K562 (cell line): ENCODE results near the gene CCDC184. TPM values are rescaled to one million over a fixed set of nuclear protein-coding genes. Genes with fewer than 3 reads are reported as not detected.

Source experiments
- BCOR ChIP-seq: fragments of 450-650 bp; IDR thresholded peaks from 2 replicates; pipeline ENCODE4 v1.6.1; 2016
- CEBPZ ChIP-seq: fragments of 150-350 bp; IDR thresholded peaks from 2 replicates; pipeline ENCODE4 v1.6.1; 2014; ENCODE audit warnings: low read depth, mild to moderate bottlenecking, low read length, borderline replicate concordance
- COPS2 ChIP-seq: fragments of 450-650 bp; conservative IDR thresholded peaks from 2 replicates; pipeline ENCODE4 v1.6.1; 2016; ENCODE audit warnings: mild to moderate bottlenecking, moderate library complexity
- CREB1 ChIP-seq, 2 experiments: sonication (generic) in 1 of 2; formaldehyde crosslinking in 1 of 2; IDR thresholded peaks; 2 replicates each; pipeline versions ENCODE4 v1.6.1 to v1.8.0; 2012 to 2022; ENCODE audit warnings: inconsistent platforms in 1 of 2, mild to moderate bottlenecking in 1 of 2, missing genetic modification reagents in 1 of 2, moderate library complexity in 1 of 2
- CXXC5 ChIP-seq: fragments of 250-450 bp; sonication (Bioruptor Pico); IDR thresholded peaks from 2 replicates; pipeline ENCODE4 v1.8.0; 2022; ENCODE audit warnings: inconsistent platforms, mild to moderate bottlenecking, moderate library complexity
- FOXO4 ChIP-seq: fragments of 450-650 bp; formaldehyde crosslinking; IDR thresholded peaks from 2 replicates; pipeline ENCODE4 v1.4.0; 2020; ENCODE audit warnings: mild to moderate bottlenecking, moderate library complexity
- JUN ChIP-seq, 2 experiments: sonication (generic) in 1 of 2; formaldehyde crosslinking in 1 of 2; IDR thresholded peaks; 2 replicates each; pipeline versions ENCODE4 v1.6.1 to v1.8.0; 2012 to 2022; ENCODE audit warnings: borderline replicate concordance in 2 of 2, mild to moderate bottlenecking in 2 of 2, improper control_type of control experiment in 1 of 2, low read depth in 1 of 2, low read length in 1 of 2, missing genetic modification reagents in 1 of 2
- MLX ChIP-seq, 2 experiments: fragments of 450-650 bp in 1 of 2; sonication (generic) in 1 of 2; formaldehyde crosslinking; conservative IDR thresholded peaks; 2 replicates each; pipeline versions ENCODE4 v1.4.0 to v1.8.1; 2020 to 2022; ENCODE audit warnings: mild to moderate bottlenecking in 1 of 2, missing genetic modification reagents in 1 of 2
- MTA3 ChIP-seq: fragments of 450-650 bp; formaldehyde crosslinking; IDR thresholded peaks from 2 replicates; pipeline ENCODE4 v1.6.1; 2017; ENCODE audit warnings: mild to moderate bottlenecking, borderline replicate concordance
- MXI1 ChIP-seq: IDR thresholded peaks from 2 replicates; pipeline ENCODE4 v1.6.1; 2011; ENCODE audit warnings: low read depth, mild to moderate bottlenecking, improper control_type of control experiment, low read length
- PPARD ChIP-seq: fragments of 250-450 bp; sonication (Bioruptor Pico); IDR thresholded peaks from 2 replicates; pipeline ENCODE4 v1.8.0; 2022; ENCODE audit warnings: inconsistent platforms, mild to moderate bottlenecking, moderate library complexity
- SP2 ChIP-seq: IDR thresholded peaks from 2 replicates; pipeline ENCODE4 v1.6.1; 2011; ENCODE audit warnings: mild to moderate bottlenecking, low read depth, low read length, moderate library complexity; ENCODE audit not compliant: poor library complexity, severe bottlenecking; ENCODE audit errors: extremely low read depth
- STAT5A ChIP-seq: IDR thresholded peaks from 2 replicates; pipeline ENCODE4 v1.6.1; 2012; ENCODE audit warnings: low read length, inconsistent platforms, borderline replicate concordance
- TAF1 ChIP-seq: IDR thresholded peaks from 2 replicates; pipeline ENCODE4 v1.6.1; 2011; ENCODE audit warnings: mild to moderate bottlenecking, low read length, moderate library complexity; ENCODE audit not compliant: insufficient read depth, control insufficient read depth, severe bottlenecking; ENCODE audit errors: extremely low read depth
- TCFL5 ChIP-seq: fragments of 250-450 bp; sonication (Bioruptor Pico); conservative IDR thresholded peaks from 2 replicates; pipeline ENCODE4 v1.6.1; 2021; ENCODE audit warnings: mild to moderate bottlenecking, moderate library complexity, matching md5 sums
- ZNF316 ChIP-seq: fragments of 450-650 bp; IDR thresholded peaks from 2 replicates; pipeline ENCODE4 v1.6.1; 2016
- ZNF408 ChIP-seq: fragments of 250-450 bp; sonication (Bioruptor Pico); IDR thresholded peaks from 2 replicates; pipeline ENCODE4 v1.4.0; 2020; ENCODE audit warnings: low read depth, mild to moderate bottlenecking, moderate library complexity
- polyA plus RNA-seq, 8 experiments: library from polyadenylated mRNA; depleted of rRNA in 4 of 8; stranded (reverse) in 5 of 8; unstranded in 3 of 8; fragments of >200 nt; fragmentation: Nextera tagmentation in 2 of 8; fragmentation: Illumina TruSeq in 1 of 8; extraction: Ambion mirVana in 2 of 8; extraction: Trizol in 1 of 8; gene quantifications; 2 replicates each; pipeline versions ENCODE4 v1.2.1 to v1.2.3, GENCODE V29; 2011 to 2014; ENCODE audit warnings: inconsistent platforms in 1 of 8, missing spikeins in 1 of 8
- total RNA-seq, 7 experiments: library from RNA; depleted of rRNA in 6 of 7; stranded (reverse); fragments of >200 nt in 6 of 7; fragmentation: Illumina TruSeq in 2 of 7; extraction: Trizol in 2 of 7; gene quantifications; 2 replicates each; pipeline versions ENCODE4 v1.2.1 to v1.2.3, GENCODE V29; 2011 to 2021; ENCODE audit warnings: low replicate concordance in 1 of 7
- TF ChIP-seq, protein P1 (sequence below), 3 experiments: IDR thresholded peaks in 2 of 3; conservative IDR thresholded peaks in 1 of 3; 2 replicates each; pipeline ENCODE4 v1.5.1; 2011 to 2012; ENCODE audit warnings: low read length in 3 of 3, mild to moderate bottlenecking in 3 of 3, control low read depth in 2 of 3, improper control_type of control experiment in 1 of 3, inconsistent platforms in 1 of 3, low read depth in 1 of 3, mixed read lengths in 1 of 3, moderate library complexity in 1 of 3; ENCODE audit not compliant: insufficient read depth in 2 of 3

Gene CCDC184
- total and polyA plus RNA-seq, 9 of the 15 experiments (the other 6 are each of a cell fraction or from before 2014, with no cell fraction given), result 0.09 TPM; not detected in 8

DNA sequence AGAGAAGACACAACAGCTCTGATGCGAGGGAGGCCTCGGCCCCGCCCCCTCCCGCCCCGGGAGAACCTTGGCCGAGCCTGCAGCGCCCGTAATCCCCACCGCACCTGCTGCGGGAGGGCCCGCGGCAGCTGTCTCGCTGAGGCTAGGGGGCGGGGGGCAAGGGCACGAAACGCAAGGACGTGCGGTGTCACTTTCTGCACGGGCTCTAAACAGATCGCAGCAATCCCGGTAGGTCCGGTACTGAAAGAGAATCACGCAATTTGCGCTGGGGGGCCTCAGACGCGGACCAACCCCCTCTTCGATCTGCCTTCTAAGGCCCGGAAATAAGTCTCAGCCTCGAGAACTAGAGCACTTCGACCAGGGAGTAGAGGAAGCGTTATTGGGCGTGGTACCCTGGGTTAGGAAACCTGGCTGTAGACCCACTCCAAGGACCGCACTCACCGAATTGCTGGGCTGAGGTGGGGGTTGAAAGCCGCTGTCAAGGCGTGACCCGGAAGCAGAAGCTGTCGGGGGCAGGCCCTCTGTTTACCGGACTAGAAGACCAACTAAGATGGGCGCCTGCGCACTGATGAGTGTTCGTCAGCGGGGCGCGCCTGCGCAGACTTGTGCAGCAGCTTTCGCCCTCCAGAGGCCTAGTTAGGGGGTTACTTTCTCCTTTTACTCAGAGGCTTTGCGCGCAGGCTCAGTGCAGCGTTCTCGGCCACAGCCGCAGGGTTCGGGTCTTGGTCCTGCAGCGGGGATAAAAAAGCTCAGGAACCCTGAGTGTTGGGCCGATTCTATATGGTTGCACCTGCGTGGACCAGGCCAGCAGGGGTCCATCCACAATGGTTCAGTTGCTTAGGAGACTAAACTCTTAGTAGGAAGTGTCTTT lies 26.2 kb upstream of the CCDC184 start, which contains the start of gene ASB8 (continued):
- TF ChIP-seq COPS2, result no peak
- TF ChIP-seq JUN (IDR thresholded peaks at IDR 0.05; ENCODE audit: borderline replicate concordance, low read depth, low read length), result no peak
- TF ChIP-seq JUN (CRISPR knock-in tag; IDR thresholded peaks at IDR 0.05; ENCODE audit: borderline replicate concordance), result no peak
- TF ChIP-seq, protein P1, sequence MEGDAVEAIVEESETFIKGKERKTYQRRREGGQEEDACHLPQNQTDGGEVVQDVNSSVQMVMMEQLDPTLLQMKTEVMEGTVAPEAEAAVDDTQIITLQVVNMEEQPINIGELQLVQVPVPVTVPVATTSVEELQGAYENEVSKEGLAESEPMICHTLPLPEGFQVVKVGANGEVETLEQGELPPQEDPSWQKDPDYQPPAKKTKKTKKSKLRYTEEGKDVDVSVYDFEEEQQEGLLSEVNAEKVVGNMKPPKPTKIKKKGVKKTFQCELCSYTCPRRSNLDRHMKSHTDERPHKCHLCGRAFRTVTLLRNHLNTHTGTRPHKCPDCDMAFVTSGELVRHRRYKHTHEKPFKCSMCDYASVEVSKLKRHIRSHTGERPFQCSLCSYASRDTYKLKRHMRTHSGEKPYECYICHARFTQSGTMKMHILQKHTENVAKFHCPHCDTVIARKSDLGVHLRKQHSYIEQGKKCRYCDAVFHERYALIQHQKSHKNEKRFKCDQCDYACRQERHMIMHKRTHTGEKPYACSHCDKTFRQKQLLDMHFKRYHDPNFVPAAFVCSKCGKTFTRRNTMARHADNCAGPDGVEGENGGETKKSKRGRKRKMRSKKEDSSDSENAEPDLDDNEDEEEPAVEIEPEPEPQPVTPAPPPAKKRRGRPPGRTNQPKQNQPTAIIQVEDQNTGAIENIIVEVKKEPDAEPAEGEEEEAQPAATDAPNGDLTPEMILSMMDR (IDR thresholded peaks at IDR 0.05 in 2 of 3, conservative IDR thresholded peaks at IDR 0.05 in 1 of 3; ENCODE audit: insufficient read depth in 2 of 3, low read depth in 1 of 3, low read length in 3 of 3), result peak; percentile 63 to 70 (median 68)
- TF ChIP-seq BCOR, result no peak
- peak; percentile 68 for TF ChIP-seq CXXC5 (CRISPR knock-in tag)
- TF ChIP-seq MLX (CRISPR knock-in tag; conservative IDR thresholded peaks at IDR 0.05), result no peak
- no peak for TF ChIP-seq STAT5A
- TF ChIP-seq SP2, result no peak
- TF ChIP-seq ZNF408 (CRISPR knock-in tag), result no peak
- peak; percentile 66 for TF ChIP-seq TAF1
- 0 out of 2 replicates have a peak, but pooled peaks have one; percentile 25 for TF ChIP-seq CREB1 (IDR thresholded peaks at IDR 0.05)
- TF ChIP-seq CREB1 (CRISPR knock-in tag; IDR thresholded peaks at IDR 0.05), result 0 out of 2 replicates have a peak, but pooled peaks have one; percentile 41
- no peak for TF ChIP-seq CEBPZ
- TF ChIP-seq MTA3, result peak; percentile 26; the same call in 1 of the 2 replicates
- no peak for TF ChIP-seq MXI1
- TF ChIP-seq ZNF316, result no peak
- no peak for TF ChIP-seq PPARD (CRISPR knock-in tag)
- no peak for TF ChIP-seq TCFL5 (CRISPR knock-in tag)
- TF ChIP-seq FOXO4 (CRISPR knock-in tag), result no peak
